Thyroid gland (tissue), 4 donors: ENCODE results near the gene MON2.

Source experiments
- POLR2A ChIP-seq, 2 donors: fragments of 450-650 bp; IDR thresholded peaks; one replicate each; pipeline ENCODE4 v1.6.1; 2017; ENCODE audit warnings: antibody characterized with exemption in 2 of 2, mild to moderate bottlenecking in 2 of 2, moderate library complexity in 1 of 2
- TF ChIP-seq, protein P1 (sequence below), 6 experiments: fragments of 200-600 bp in 3 of 6; fragments of 450-650 bp in 3 of 6; sonication (generic) in 3 of 6; IDR thresholded peaks; one replicate each; pipeline ENCODE4 v1.5.1; 2016 to 2019; ENCODE audit warnings: antibody characterized with exemption in 6 of 6, mild to moderate bottlenecking in 2 of 6, inconsistent platforms in 1 of 6, moderate library complexity in 1 of 6

DNA sequence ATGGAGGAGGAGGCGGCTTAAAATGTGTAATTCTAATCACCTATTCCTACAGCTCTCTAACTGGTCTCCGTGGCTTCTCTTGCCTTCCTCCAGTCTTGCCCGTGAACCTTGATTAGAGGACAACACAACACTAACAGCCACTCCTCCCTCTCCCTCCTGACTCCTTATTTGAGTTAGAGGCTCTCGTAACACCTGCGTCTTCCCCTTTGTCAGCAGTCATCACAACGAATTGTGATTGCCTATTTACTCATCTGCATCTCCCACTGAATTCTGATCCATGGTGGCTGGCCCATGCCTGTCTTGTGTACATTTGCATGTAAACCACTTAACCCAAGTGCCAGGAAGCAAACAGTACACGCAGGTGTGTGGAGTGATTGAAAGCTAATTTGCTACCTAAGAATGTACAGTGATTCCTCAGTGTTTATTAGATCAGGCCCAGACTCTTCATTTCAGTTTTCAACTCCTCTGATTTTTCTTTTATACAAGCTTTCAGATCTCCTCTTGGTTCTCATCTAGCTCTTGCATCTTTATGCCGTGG is 154.5 kb downstream of the MON2 start:
- TF ChIP-seq POLR2A (IDR thresholded peaks at IDR 0.05): no peak
- TF ChIP-seq, protein P1, sequence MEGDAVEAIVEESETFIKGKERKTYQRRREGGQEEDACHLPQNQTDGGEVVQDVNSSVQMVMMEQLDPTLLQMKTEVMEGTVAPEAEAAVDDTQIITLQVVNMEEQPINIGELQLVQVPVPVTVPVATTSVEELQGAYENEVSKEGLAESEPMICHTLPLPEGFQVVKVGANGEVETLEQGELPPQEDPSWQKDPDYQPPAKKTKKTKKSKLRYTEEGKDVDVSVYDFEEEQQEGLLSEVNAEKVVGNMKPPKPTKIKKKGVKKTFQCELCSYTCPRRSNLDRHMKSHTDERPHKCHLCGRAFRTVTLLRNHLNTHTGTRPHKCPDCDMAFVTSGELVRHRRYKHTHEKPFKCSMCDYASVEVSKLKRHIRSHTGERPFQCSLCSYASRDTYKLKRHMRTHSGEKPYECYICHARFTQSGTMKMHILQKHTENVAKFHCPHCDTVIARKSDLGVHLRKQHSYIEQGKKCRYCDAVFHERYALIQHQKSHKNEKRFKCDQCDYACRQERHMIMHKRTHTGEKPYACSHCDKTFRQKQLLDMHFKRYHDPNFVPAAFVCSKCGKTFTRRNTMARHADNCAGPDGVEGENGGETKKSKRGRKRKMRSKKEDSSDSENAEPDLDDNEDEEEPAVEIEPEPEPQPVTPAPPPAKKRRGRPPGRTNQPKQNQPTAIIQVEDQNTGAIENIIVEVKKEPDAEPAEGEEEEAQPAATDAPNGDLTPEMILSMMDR (IDR thresholded peaks at IDR 0.05): no peak
